Liver (tissue), 3 donors: Measurements from ENCODE around the gene IQSEC1.

ENCODE experiments used
- CTCF ChIP-seq: fragments of 150-350 bp; IDR thresholded peaks from 2 replicates; pipeline ENCODE4 v1.5.1; 2017; ENCODE audit warnings: improper control_type of control experiment, low read depth, low read length; ENCODE audit not compliant: missing input control
- MAX ChIP-seq: IDR thresholded peaks from 2 replicates; pipeline ENCODE4 v1.6.1; 2016; ENCODE audit warnings: antibody characterized with exemption
- NR2F2 ChIP-seq: IDR thresholded peaks from 2 replicates; pipeline ENCODE4 v1.6.1; 2016; ENCODE audit warnings: antibody characterized with exemption
- REST ChIP-seq: IDR thresholded peaks from 2 replicates; pipeline ENCODE4 v1.6.1; 2016; ENCODE audit warnings: antibody characterized with exemption, mild to moderate bottlenecking
- SP1 ChIP-seq: IDR thresholded peaks from 2 replicates; pipeline ENCODE4 v1.6.1; 2018; ENCODE audit warnings: antibody characterized with exemption, mild to moderate bottlenecking
- TAF1 ChIP-seq: conservative IDR thresholded peaks from 2 replicates; pipeline ENCODE4 v1.6.1; 2016; ENCODE audit warnings: antibody characterized with exemption, mild to moderate bottlenecking
- donor health status: healthy.
- donor health status: healthy.

GRCh38 chr3:13096356-13096755 is 23.1 kb upstream of the IQSEC1 start:
- no peak for TF ChIP-seq CTCF
- no peak for TF ChIP-seq MAX
- no peak for TF ChIP-seq TAF1
- no peak for TF ChIP-seq SP1
- no peak for TF ChIP-seq NR2F2
- no peak for TF ChIP-seq REST
